Adrenal gland (tissue), 12 donors: Measurements from ENCODE around the gene RAD51B. TPM values are rescaled to one million over a fixed set of nuclear protein-coding genes. Genes with fewer than 3 reads are reported as not detected.

Experiments used
- DNase-seq, 7 donors: peaks; one replicate each; pipeline ENCODE4 v3.0.0-alpha.2; 2019 to 2020
- H3K27ac ChIP-seq, 5 donors: fragments of 200-600 bp; sonication (generic) in 4 of 5; 1 replicate in 3 of 5; 2 replicates in 2 of 5; pipeline versions ENCODE4 v1.5.1 to v1.8.0; 2016 to 2020; ENCODE audit warnings: mild to moderate bottlenecking in 1 of 5
- H3K27me3 ChIP-seq: fragments of 200-600 bp; 2 replicates; pipeline ENCODE4 v1.8.0; 2021
- H3K36me3 ChIP-seq, 2 donors: fragments of 200-600 bp; replicated peaks in 1 of 2; 1 replicate in 1 of 2; 2 replicates in 1 of 2; pipeline versions ENCODE4 v1.5.1 to v1.8.0; 2018 to 2022
- H3K4me1 ChIP-seq, 2 donors: fragments of 200-600 bp; replicated peaks in 1 of 2; 1 replicate in 1 of 2; 2 replicates in 1 of 2; pipeline versions ENCODE4 v1.5.1 to v1.8.0; 2018 to 2021
- H3K4me3 ChIP-seq, 4 donors: fragments of 200-600 bp; sonication (generic) in 3 of 4; one replicate each; pipeline ENCODE4 v1.5.1; 2016 to 2018
- H3K9me3 ChIP-seq, 3 donors: fragments of 200-600 bp; sonication (generic) in 1 of 3; replicated peaks in 1 of 3; 1 replicate in 2 of 3; 2 replicates in 1 of 3; pipeline versions ENCODE4 v1.5.1 to v1.8.0; 2016 to 2021
- CTCF ChIP-seq, 6 experiments: fragments of 450-650 bp in 4 of 6; fragments of 200-600 bp in 2 of 6; sonication (generic) in 1 of 6; IDR thresholded peaks; 1 replicate in 5 of 6; 2 replicates in 1 of 6; pipeline versions ENCODE4 v1.5.1 to v1.8.0; 2016 to 2021; ENCODE audit warnings: antibody characterized with exemption in 6 of 6, mild to moderate bottlenecking in 2 of 6, moderate library complexity in 1 of 6
- POLR2A ChIP-seq, 2 donors: fragments of 450-650 bp; IDR thresholded peaks; one replicate each; pipeline ENCODE4 v1.6.1; 2017; ENCODE audit warnings: antibody characterized with exemption in 2 of 2, mild to moderate bottlenecking in 2 of 2, moderate library complexity in 1 of 2
- WGBS, 4 donors: extraction: QIAGEN DNeasy Blood & Tissue Kit in 2 of 4; methylation state at CpG; one replicate each; pipeline versions ENCODE4 v1.1.5 to v1.1.7; 2013 to 2017; 5-methylcytosine and 5-hydroxymethylcytosine counted together
- intact Hi-C, 2 donors: fragments of 100-400 bp; cut with DNase I; formaldehyde crosslinking; loops; one replicate each; pipeline versions ENCODE4 v1.14.1 to v1.15.0; 2022 to 2023
- polyA plus RNA-seq, 3 donors: library from polyadenylated mRNA; stranded (reverse); fragments of 200-250 nt in 2 of 3; fragments of 350-450 nt in 1 of 3; fragmentation: Illumina TruSeq in 1 of 3; extraction: RNeasy Lipid Tissue Mini Kit (QIAGEN cat#74804) in 1 of 3; gene quantifications; one replicate each; pipeline ENCODE4 v1.2.3, GENCODE V29; 2013 to 2014
- total RNA-seq, 9 donors: library from RNA; depleted of rRNA in 4 of 9; stranded (reverse); fragments of >200 nt in 4 of 9; fragments of 120-200 nt in 1 of 9; fragmentation: NEBNext Ultra II Directional in 1 of 9; extraction: Animal tissue kit (Norgen Biotek cat#: 25700) in 1 of 9; gene quantifications; one replicate each; pipeline versions ENCODE4 v1.1.0 to v1.2.4, GENCODE V29; 2013 to 2023
- donor health status: healthy with polysubstance abuse.
- donor health status: Bipolar disorder and iron deficiency.
- donor health status: DM: yes; HTN: yes; CAD: no.
- donor health status: DM: no; HTN: no; CAD: no.
- donor health status: DM: no; HTN: no; CAD: no.
- donor health status: DM: yes; HTN: yes; CAD: no.

Gene RAD51B
- total and polyA plus RNA-seq, 12 donors = 2.3 to 24.6 (median 12.4) TPM

GRCh38 chr14:67994531-67994930 lies 175.0 kb downstream of the RAD51B start:
- Histone ChIP-seq H3K4me3 (no peak overlapping the region), H3K27ac (no peak overlapping the region), H3K4me1 (no peaks in the 10 kb centered on the region), H3K9me3 (no peaks in the 10 kb centered on the region), H3K36me3 (no peaks in the 10 kb centered on the region), H3K27me3 (no peaks in the 10 kb centered on the region)
- intact Hi-C loops = no loop called here
- TF ChIP-seq CTCF (IDR thresholded peaks at IDR 0.05) (no peak), POLR2A (IDR thresholded peaks at IDR 0.05) (no peak)
- DNase-seq = no peak

GRCh38 chr14:67996235-67996634 lies 176.7 kb downstream of the RAD51B start:
- Histone ChIP-seq H3K27ac (no peak overlapping the region), H3K4me3 (no peak overlapping the region), H3K9me3 (no peaks in the 10 kb centered on the region), H3K27me3 (no peaks in the 10 kb centered on the region), H3K36me3 (no peaks in the 10 kb centered on the region), H3K4me1 (no peaks in the 10 kb centered on the region)
- intact Hi-C loops = no loop called here
- TF ChIP-seq POLR2A (IDR thresholded peaks at IDR 0.05) = no peak
- TF ChIP-seq CTCF (IDR thresholded peaks at IDR 0.05) = no peak
- DNase-seq = no peak
- WGBS, 4 donors = 84 to 97% (median 90%) methylated on average over 4 of the region's 4 CpGs

GRCh38 chr14:67998834-67999233 lies 179.3 kb downstream of the RAD51B start:
- H3K4me3 ChIP-seq = no peak overlapping the region
- intact Hi-C loops = no loop called here
- no peaks in the 10 kb centered on the region for H3K27me3 ChIP-seq
- no peaks in the 10 kb centered on the region for H3K36me3 ChIP-seq
- no peak for DNase-seq
- WGBS, 4 donors = 78 to 89% (median 84%) methylated on average over 1 of the region's 1 CpG
- H3K4me1 ChIP-seq = no peaks in the 10 kb centered on the region
- TF ChIP-seq CTCF (IDR thresholded peaks at IDR 0.05) (no peak), POLR2A (IDR thresholded peaks at IDR 0.05) (no peak)
- H3K9me3 ChIP-seq = no peaks in the 10 kb centered on the region
- H3K27ac ChIP-seq = no peak overlapping the region

- intact Hi-C loops = no loop called here
Measured at GRCh38 chr14:67999290-67999689, 179.7 kb downstream of the RAD51B start.

More at GRCh38 chr14:67999290-67999689, 179.7 kb downstream of the RAD51B start:
- H3K27ac ChIP-seq = peak overlapping the region in 1 of 5 donors; percentile 2
- DNase-seq = no peak
- no peaks in the 10 kb centered on the region for H3K27me3 ChIP-seq
- H3K4me1 ChIP-seq = no peaks in the 10 kb centered on the region
- TF ChIP-seq POLR2A (IDR thresholded peaks at IDR 0.05) = no peak
- TF ChIP-seq CTCF (IDR thresholded peaks at IDR 0.05) = no peak
- no peaks in the 10 kb centered on the region for H3K36me3 ChIP-seq
- H3K9me3 ChIP-seq = no peaks in the 10 kb centered on the region
- 1 to 91% (median 78%) methylated on average over 1 of the region's 1 CpG for WGBS, 4 donors
- H3K4me3 ChIP-seq = no peak overlapping the region
